Measurements from ENCODE around the gene MSLN.
"Not testable (repeated sequence)": the region's sequence is repeated elsewhere in the genome, so short reads cannot be mapped to it uniquely, and the experiment has no call there.

MSLN gene

GRCh38 chr16:760545-761343 lies at the start of gene MSLN:
Gene MSLN (plus strand): TSS chr16:760734. CDS start chr16:762681, 1,947 bp downstream.
- DNase-seq (ENCODE audit: low read depth, low spot score), result no peak

GRCh38 chr16:711084-711483 lies 49.5 kb upstream of the MSLN start:
- DNase-seq (ENCODE audit: low read depth, low spot score), result no peak

GRCh38 chr16:711548-712320 lies 48.8 kb upstream of the MSLN start:
- DNase-seq (ENCODE audit: low read depth, low spot score), result no peak

GRCh38 chr16:712740-713250 lies 47.7 kb upstream of the MSLN start:
- DNase-seq (ENCODE audit: low read depth, low spot score), result not testable (repeated sequence)

GRCh38 chr16:714079-714478 lies 46.5 kb upstream of the MSLN start:
- DNase-seq (ENCODE audit: low read depth, low spot score), result no peak

GRCh38 chr16:714558-715476 lies 45.7 kb upstream of the MSLN start, which contains the start of gene METRN:
Gene METRN (plus strand): TSS chr16:715118. CDS start chr16:715290, 172 bp downstream.
- no peak for DNase-seq (ENCODE audit: low read depth, low spot score)

GRCh38 chr16:715477-716199 lies 44.9 kb upstream of the MSLN start:
- no peak for DNase-seq (ENCODE audit: low read depth, low spot score)

- no peak for DNase-seq (ENCODE audit: low read depth, low spot score)
These were observed 44.4 kb upstream of the MSLN start for GRCh38 chr16:716200-716568.

GRCh38 chr16:716768-717325 lies 43.7 kb upstream of the MSLN start:
- DNase-seq (ENCODE audit: low read depth, low spot score), result no peak

- DNase-seq (ENCODE audit: low read depth, low spot score), result no peak
These were observed 42.9 kb upstream of the MSLN start for GRCh38 chr16:717450-718245.

GRCh38 chr16:718389-718788 lies 42.1 kb upstream of the MSLN start:
- DNase-seq (ENCODE audit: low read depth, low spot score), result no peak

GRCh38 chr16:718922-719321 lies 41.6 kb upstream of the MSLN start:
- no peak for DNase-seq (ENCODE audit: low read depth, low spot score)

GRCh38 chr16:719815-720446 lies 40.6 kb upstream of the MSLN start:
- no peak for DNase-seq (ENCODE audit: low read depth, low spot score)

- DNase-seq (ENCODE audit: low read depth, low spot score), result no peak
These were observed 40.0 kb upstream of the MSLN start for GRCh38 chr16:720447-720989.

- DNase-seq (ENCODE audit: low read depth, low spot score), result no peak
These were observed 39.4 kb upstream of the MSLN start, which contains the start of gene ANTKMT for GRCh38 chr16:720990-721764. Gene ANTKMT (plus strand): TSS chr16:721146. CDS start chr16:721275, 129 bp downstream.

GRCh38 chr16:721765-722540 lies 38.6 kb upstream of the MSLN start:
- no peak for DNase-seq (ENCODE audit: low read depth, low spot score)

Measured in iPS DF 19.7 (cell line).